ENCODE results near the gene PBX1. TPM values are rescaled to one million over a fixed set of nuclear protein-coding genes. Genes with fewer than 3 reads are reported as not detected.

Gene PBX1
- polyA plus RNA-seq, 10 donors, result 51.2 to 64.5 (median 59.0) TPM

DNA sequence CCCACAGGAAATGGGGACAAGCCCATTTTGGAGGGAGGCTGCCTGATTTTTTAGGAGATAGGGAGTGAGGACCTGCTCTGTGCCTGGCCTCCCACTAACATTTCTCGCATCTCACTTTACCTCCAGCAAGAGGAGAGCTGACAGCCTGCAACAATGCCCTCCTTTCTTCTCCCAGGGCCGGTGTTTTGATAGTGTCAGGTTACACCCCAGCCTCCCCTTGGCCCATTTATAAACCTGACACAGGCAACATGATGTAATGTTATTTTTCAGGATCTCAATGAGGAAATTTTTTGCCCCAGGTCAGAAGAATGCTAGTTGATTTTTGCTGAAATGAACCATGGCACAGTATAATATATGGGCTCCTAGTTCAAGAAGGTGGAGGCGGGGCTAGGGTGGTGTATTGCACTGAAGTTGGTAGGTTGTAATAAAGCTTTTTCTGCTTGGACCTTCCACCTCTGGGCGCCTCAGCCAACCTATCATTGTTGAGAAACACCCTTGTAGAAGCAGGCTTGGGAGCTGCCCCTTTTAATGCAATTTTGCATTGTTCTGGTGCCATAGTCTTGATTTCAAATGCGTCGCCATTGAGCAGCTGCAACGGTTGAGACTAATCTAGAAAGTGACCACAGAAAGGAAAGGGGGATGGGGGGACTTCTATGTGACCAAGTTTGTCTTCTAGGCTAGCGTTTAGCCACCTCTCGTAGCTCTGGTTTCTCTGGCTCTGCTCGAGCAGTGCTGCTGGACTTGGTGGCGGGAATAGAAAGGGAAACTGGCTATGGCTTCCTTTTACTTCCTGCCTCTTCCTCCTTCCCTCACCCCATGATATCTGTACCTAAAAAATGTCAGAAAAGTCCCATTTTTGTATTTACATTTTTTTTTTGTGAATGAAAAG is 53.0 kb downstream of the PBX1 start:
- DNase-seq, result peak in 1 of 3 donors; percentile 46

DNA sequence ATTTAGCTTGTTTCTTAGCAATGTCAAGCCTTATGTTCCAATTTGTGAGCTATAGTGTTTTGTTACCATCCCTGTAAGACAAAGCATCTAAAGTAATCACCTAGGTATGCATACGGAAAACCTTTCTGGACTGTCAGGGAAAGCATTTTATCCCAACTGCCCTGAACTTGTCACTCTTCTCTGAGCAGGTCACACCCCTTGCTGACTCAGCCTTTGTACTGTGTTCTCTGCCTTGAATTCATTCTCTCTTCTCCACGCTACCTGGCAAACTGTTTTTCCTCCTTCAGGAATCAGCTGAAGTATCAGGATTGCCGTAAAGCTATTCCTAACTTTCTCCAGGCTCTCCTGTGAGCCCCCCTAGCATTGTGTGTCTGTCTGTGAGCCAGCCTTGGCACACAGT is 54.2 kb downstream of the PBX1 start:
- no peak for DNase-seq

DNA sequence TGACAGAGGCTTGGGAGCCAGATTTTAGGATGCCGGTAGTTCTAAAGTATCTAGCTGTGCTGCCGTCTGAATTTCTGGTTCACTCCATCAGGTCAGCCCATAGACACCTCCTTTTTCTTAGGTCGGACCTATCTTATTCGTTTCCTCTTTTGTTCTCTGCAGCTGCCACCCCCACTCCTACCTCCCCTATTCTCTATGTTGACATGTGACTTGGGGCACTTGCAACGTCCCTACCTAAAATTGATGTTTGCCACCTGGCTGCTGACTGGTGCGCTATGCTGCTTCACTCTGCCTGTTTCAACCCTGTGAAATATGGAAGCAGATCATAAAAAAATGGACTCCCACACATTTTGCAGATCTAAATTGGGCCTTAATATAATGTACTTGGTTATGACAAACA is 55.3 kb downstream of the PBX1 start:
- no peak for DNase-seq

DNA sequence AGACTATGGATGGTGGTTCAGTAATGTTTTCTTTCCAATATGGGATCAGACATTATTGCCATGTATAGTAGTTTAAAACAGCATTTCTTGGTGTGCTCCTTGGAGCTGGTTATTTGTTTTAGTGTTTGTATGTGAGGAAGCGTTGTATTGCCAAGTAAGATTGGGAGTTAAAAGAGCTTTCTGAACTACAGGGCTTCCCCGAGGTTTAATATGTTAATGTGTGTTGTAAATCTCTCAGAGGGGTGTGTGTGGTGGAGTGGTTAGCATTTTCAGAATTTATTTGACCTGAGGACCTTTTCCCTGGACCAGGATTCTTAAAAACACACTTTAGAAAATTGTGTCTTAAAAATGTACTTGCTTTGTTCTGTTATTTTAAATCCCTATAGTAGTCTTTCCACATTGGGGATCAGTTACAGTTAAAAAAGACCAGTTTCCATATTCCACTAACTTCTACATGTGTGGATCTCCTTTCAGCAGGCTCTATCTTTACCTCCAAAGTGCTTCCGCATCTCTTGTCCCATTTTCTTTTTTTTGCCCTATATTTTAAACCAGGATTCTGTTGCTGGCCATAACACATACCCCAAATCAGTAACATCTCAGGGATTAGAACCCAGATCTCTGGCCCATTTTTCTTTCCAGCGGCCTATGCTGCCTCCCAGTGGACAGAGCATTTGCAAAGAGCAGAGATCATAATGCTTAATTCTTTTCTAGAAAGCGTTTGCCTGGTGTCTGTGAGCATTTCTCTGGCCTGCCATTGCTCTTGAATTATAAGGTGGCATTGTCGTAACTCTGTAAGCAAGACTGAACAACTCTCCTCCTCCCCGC is 58.6 kb downstream of the PBX1 start:
- DNase-seq, result no peak

DNA sequence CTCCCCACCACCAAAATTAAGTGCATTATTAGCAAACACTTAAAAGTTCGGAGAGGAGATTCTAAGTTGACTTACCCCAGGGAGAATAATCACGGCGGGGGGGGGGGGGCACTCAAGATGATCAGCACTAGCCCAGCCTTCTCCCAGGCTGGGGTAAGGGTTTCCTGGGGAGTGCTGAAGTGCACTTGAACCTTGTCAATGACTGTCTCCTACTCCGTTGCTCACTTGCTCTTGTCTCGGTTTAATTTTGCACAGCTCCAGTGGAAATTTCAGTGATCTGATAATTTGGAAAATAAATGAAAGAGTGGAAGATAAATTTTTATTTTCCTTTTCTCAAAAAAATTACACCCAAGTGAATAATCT is 59.2 kb downstream of the PBX1 start:
- DNase-seq, result no peak

DNA sequence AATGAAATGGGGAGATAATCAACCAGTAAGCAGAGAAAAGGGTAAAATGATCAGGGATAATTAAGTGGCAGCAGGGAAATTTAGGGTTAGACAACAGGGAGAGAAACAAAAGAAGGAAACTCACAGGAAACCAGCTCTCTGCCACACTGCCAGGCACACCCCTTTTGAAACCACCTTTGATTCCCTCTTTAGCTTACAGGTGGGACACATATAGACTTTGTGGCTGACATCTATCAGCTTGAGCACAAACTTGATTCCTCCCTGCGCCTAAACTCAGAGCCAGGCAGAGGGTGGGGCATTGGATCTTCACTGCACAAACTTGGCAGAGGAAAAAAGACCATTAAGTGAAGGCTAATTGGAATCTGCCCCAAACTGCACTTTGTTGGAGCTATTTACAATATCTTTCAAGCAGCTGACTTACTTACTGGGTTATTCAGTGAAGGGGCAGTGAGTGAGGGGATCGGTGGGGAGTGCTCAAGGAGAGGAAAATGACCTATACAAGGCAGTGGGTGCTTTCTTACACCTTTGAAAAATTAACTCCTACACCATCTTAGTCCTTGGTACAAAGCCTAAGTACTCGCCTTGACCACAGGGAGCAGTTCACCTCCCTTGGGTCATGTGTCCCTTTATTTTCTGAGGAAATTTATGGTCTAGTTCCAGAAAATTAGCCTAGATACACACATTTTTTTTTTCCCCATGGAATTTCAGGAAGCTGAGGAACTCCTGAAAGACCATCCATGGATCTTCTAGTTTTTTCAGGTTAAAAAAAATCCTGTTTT is 60.2 kb downstream of the PBX1 start:
- no peak for DNase-seq

DNA sequence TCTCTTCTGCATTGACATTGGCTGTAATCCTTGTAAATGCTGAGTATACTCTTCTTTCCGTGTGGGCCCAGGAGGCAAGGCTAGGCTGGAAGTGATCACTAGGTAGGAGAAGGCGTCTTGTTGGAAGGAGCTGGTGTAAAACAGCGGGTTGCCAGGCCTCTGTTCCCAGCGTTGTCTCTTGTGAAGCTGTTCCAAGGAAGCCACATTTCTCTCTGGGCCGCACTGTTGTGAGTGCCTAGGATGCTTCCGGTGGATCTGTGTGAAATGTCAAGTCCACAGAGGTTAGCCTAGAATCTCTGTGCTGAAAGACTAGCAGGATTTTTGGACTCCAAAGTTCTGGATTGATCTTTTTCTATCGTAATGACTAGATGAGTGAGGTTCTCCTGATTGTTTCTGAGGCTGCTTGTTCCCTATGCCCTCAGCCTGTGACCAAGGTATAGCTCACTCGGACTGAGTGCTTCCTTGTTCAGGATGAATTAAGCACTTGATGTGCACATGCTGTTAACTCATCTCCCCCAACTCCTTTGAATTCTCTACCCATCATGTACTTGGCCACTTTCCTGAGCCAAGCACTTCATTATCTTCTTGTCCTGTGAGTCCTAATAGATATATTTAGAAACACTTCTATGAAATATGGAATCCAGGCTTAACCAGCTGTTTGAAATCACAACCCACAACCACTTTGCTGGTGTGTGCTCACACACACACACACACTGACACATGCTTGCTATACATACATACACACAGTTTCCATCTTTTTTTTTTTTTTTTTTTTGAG is 63.3 kb downstream of the PBX1 start:
- DNase-seq, result peak in 1 of 3 donors; percentile 59

DNA sequence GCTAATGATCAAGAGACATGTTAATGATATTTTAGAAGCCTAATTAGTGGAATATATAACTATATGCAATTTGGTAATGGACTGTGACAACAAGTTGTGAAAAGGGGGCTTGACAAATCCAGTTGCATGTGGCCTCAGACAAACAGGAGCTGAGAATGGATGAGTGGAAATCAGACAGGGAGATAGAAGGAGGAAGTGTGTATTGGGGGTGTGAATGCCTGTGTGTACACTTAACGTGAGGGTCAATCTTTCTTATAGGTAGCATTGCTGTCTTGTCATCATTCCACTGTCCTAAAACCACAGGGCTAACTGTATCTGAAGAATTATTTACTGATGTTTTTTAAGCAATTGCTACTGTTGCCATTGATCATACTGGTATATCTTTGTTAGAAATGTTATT is 64.8 kb downstream of the PBX1 start:
- DNase-seq, result no peak

DNA sequence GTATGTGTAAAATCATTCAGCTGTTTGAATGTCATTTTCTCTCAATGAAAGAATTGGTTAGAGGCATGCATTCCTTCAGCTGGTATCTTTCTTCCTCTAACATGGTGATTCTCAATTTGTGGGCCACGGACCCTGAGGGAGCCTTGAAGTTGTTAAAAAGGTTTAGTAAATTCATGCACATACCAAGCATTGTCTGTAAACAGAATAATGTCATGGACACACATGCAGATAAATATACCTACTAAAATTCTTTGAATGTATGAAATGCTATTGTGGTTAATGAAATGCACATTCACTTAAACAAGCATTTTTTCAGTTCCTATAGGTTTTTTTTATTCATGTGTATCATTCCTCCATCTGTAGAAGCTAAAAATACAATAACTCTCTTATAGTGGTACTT is 65.4 kb downstream of the PBX1 start:
- no peak for DNase-seq

DNA sequence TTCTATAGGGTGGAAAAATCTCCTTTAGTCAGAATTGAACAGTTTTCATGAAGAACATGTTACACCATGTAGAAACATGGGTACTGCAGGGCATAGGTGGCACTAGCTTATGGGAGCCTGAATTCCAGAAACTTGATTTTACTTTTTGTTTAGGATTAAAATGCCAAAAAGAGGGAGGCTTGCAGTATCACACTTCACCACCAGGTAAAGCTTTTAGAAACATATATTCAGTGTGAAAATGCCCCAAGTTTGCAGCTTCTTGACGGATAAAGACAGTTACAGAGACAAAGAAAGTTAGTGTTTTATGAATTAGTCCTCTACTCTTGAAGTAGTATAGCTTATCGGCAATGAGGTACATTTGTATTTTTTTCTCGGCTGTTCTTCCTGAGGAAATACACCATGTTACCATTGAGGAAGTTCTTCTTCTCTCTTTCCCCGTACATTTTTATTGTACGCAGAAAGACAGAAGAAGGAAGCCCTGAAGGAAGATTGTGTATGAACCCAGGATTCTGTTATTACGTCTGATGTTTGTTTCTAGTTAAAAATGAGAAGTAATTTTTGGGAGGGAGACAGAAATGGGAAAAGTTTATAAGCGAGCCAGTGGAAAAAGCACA is 66.1 kb downstream of the PBX1 start:
- no peak for DNase-seq

DNA sequence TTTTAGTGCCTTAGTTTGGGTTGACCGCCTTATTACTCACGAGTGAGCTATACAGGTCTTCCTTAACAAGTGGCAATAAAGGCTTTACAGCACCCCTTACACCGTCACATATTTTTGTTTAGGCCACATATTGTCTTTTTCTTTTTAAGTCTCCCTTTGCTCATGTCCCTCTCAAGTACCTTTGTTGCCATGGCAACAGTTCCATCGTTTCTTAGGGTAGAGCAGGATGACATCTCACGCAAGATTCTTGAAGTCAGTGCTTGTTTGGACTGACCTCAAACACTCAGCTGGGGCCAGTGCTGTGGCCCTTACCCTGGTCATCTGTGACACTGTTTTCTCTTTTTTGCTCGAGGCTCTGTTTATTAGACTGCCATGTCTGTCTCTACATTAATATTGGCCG is 69.8 kb downstream of the PBX1 start:
- no peak for DNase-seq

DNA sequence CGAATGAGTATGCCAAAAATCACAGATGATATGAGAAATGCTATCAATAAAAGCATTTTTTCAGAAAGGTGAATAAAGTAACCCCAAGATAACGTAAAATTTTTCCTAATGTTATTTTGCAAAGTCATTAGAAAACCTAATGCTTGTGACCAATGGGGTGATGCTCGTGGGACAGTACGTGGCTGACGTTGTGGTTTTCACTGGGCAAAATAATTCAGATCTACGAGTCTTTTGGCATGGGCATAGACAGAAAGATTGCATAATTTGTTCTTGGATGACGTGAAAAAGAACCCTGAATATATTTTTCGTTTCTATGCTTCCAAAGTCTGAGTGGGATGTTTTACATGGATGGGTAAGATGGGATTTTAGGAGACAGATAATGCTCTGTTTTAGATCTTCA is 71.0 kb downstream of the PBX1 start:
- no peak for DNase-seq

DNA sequence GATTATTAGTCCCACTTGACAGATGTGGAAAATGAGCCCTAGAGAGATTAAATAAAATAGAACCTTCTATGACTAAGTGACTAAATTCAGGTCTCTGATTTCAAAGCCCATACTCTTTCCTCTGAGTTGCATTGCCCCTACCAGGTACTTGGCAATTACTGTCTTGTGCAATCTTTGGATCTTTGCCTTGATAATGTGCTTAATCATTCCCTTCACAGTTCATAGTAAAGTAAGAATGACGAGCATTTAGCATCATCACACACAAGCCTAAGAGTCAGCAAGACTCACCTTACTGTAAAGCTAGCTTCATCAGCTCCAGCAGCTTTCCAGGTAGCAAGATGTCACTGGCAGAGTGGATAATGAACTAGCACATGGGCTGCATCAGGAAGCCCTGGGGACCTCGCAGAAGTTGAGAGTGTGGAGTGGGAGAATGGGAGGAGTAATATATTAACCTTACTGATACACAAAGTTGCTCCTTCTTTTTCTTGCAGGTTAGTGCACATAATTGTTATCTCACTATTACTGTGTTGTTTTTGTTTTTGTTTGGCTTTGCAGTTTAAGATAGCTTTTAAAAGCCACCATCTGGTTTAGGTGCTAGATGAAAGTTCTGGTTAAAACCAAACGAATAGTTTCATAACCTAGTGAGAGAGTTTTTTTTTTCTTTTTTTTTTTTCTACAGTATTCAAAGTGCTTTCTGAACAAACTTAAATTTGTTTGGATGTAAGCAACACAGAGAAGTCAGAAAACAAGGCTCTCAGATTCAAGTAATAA is 71.8 kb downstream of the PBX1 start:
- no peak for DNase-seq

DNA sequence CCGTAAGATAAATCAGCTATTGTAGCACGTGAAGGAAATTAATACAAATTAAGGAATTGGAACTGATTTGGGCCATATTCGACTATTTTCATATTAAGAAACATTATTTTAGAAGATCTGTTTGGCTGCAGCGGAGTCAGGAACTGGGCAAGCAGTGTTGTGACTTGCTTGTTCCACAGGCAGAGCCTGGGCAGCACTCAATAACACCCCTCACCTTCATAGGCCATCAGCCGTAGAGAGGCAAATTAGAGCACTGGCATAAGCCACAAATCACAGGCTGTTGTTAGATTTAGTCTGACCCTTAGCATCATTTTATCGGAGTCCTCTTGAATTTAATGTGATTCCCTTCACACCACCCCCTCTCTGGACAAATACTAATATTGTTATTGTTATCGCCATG is 72.8 kb downstream of the PBX1 start:
- no peak for DNase-seq

DNA sequence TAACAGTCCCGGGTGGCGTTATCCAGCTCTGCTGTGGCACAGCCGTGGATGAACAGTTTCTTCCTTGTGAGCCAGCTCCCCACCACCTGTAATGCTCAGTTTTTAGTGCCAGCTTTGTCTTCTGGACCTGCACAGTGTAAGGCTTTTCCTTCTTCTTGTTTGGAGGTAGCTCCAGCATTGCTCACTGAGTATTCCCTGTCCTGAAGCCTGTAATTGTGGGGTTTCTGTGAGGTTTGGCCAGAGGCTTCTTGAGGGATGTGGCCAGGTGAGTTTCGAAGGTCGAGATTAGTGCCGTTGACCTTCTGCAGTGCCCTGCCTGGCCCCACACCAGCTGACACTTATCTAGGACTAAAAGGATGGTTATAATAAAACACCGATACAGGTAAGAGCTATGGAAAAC is 75.0 kb downstream of the PBX1 start:
- no peak for DNase-seq

DNA sequence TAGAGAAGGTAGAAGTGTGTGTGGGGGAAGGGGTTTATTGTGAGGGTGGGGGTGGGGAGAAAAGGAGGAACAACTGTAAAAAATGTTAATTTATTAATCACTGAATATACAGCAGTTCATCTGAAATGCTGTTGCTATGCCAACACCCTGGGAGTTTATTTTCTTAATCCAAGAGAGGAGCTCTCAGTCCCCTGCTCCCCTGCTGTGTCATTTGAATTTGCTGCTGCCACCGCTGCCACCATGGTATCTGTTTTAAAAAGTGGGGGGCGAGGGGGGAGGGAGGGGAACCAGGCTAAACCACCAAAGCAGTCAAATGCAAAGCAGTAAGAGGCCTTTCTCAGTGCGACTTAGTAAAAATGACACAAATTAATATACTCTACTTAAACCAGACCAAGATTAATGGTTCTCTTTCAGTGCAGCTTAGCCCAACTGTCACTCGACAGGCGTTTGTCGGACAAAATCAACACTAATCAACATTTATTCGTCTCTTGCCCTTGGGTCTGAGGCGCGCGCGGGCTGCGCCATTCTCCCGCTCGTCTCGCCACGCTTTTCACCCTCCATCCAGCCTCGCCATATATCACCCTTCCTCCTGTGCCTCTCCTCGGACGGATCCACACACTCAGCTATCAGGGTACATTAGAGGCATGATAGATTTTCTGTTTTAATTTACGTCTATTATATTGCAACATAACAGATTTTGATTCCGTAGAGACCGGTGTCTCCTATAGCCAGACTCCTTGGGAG is 76.2 kb downstream of the PBX1 start:
- no peak for DNase-seq

DNA sequence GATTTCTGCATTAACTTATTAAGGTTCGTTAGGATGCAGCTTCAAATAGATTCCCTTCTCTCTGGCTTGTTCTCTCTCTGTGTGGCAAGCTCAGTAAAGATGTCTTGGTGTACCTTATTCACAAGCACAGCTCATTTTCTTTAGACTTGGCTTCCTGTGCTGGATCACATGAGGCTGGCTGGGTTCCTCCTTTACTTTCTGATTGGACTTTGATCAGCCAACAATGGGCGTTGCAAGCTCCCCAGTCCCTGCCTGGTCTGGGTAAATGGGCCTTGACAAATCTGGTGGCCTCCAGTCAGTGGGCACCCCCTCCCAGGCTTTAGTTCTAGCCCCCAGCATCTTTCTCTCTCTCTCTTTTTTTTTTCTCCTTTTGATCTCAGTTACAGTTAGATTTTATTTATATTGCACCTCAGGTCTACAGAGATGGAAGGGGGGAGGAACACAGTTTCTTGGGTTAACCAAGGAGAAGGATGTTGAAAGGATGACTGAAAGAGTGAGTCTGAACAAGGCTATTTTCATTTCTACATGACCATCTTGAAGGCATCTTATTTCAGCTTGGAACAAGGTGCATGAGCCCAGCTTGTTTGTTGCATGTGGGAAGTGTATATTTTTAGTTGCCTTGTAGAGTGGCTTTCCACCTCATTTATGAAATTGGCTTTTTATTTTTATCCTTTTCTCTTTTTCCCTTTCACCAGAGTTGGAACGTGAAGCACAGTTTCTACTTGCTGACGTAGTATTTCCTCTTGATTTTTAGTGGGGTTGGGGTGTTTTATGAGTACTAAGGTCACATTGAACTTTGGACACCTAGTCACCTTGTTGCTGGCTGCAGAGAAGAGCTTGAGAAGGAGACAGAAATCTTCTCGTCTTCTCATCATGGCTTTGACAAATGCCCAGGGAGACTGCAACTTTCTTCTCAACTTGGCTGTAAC is 77.1 kb downstream of the PBX1 start:
- DNase-seq, result no peak

DNA sequence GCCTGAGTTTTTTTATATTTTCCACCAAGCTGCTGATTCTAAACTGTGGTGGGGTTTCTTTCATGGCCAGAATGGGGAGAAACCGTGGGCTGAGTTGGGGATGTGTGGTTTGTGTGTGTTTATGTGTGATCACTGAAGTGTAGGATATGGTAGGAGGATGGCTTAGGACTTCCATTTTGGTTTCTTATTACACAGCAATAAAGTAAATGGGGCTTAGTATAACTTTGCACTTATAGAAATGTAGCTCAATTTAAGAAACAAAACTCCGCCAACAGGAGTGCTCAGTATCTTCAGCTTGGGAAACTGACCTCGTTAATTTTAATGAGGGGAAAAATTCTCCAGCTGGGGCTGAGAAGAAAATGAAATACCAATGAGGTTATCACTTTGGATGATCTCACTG is 77.8 kb downstream of the PBX1 start:
- DNase-seq, result no peak

Measured in muscle of back (tissue), 11 donors.